ENCODE results near the gene PSMD13.

- no peak for TF ChIP-seq ZFX (IDR thresholded peaks at IDR 0.05; ENCODE audit: borderline replicate concordance)
- TF ChIP-seq, protein P1, sequence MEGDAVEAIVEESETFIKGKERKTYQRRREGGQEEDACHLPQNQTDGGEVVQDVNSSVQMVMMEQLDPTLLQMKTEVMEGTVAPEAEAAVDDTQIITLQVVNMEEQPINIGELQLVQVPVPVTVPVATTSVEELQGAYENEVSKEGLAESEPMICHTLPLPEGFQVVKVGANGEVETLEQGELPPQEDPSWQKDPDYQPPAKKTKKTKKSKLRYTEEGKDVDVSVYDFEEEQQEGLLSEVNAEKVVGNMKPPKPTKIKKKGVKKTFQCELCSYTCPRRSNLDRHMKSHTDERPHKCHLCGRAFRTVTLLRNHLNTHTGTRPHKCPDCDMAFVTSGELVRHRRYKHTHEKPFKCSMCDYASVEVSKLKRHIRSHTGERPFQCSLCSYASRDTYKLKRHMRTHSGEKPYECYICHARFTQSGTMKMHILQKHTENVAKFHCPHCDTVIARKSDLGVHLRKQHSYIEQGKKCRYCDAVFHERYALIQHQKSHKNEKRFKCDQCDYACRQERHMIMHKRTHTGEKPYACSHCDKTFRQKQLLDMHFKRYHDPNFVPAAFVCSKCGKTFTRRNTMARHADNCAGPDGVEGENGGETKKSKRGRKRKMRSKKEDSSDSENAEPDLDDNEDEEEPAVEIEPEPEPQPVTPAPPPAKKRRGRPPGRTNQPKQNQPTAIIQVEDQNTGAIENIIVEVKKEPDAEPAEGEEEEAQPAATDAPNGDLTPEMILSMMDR (IDR thresholded peaks at IDR 0.05), result no peak
These were observed 32.1 kb upstream of the PSMD13 start for GRCh38 chr11:204587-205109.
